ENCODE results near the gene ADCK2.
"Not testable (repeated sequence)": the region's sequence is repeated elsewhere in the genome, so short reads cannot be mapped to it uniquely, and the experiment has no call there.

Gene ADCK2
- long read RNA-seq, transcript ADCK2-201 (8 exons, 2,377 nt) = major isoform, 7 of 12 reads
- long read RNA-seq, partial matches to known transcripts = 3 of 12 reads
- long read RNA-seq, other reads (novel, unspliced or antisense) = 2 of 12 reads

GRCh38 chr7:140672382-140673062 lies at the start of gene ADCK2:
TSS of gene ADCK2 (plus strand) at chr7:140672945. CDS start at chr7:140673331, 386 bp downstream.
- Histone ChIP-seq H3K27ac (replicated peaks) (0 out of 2 replicates have a peak within 1 kb of the TSS, but pooled peaks have one; percentile 16), H3K27me3 (ENCODE audit: insufficient read depth, poor library complexity, severe bottlenecking) (no peaks in the 10 kb centered on the region), H3K4me3 (replicated peaks; ENCODE audit: insufficient read depth, low read length) (peak within 1 kb of the TSS; percentile 51)
- peak in 1 of 2 experiments; percentile 24 for DNase-seq (ENCODE audit: low read depth in 1 of 2, low spot score in 1 of 2)
- TF ChIP-seq SPI1 (IDR thresholded peaks at IDR 0.05; ENCODE audit: borderline replicate concordance, low read depth) = no peak
- TF ChIP-seq CTCF (IDR thresholded peaks at IDR 0.05; ENCODE audit: insufficient read depth, low read length) = no peak
- no peak for TF ChIP-seq POLR2AphosphoS5 (IDR thresholded peaks at IDR 0.05; ENCODE audit: low read depth)
- TF ChIP-seq REST (IDR thresholded peaks at IDR 0.05; ENCODE audit: insufficient replicate concordance, low read depth) = no peak
- TF ChIP-seq GABPA (IDR thresholded peaks at IDR 0.05; ENCODE audit: low read depth) = no peak

- Histone ChIP-seq H3K27ac (replicated peaks) (no peak overlapping the region), H3K4me3 (replicated peaks; ENCODE audit: insufficient read depth, low read length) (no peak overlapping the region), H3K27me3 (ENCODE audit: insufficient read depth, poor library complexity, severe bottlenecking) (no peaks in the 10 kb centered on the region)
- no peak for DNase-seq (ENCODE audit: low read depth in 1 of 2, low spot score in 1 of 2)
- TF ChIP-seq CTCF (IDR thresholded peaks at IDR 0.05; ENCODE audit: insufficient read depth, low read length) (no peak), POLR2AphosphoS5 (IDR thresholded peaks at IDR 0.05; ENCODE audit: low read depth) (no peak), REST (IDR thresholded peaks at IDR 0.05; ENCODE audit: insufficient replicate concordance, low read depth) (no peak), SPI1 (IDR thresholded peaks at IDR 0.05; ENCODE audit: borderline replicate concordance, low read depth) (no peak), GABPA (IDR thresholded peaks at IDR 0.05; ENCODE audit: low read depth) (no peak)
Measured at GRCh38 chr7:140623980-140624379, 48.8 kb upstream of the ADCK2 start.

GRCh38 chr7:140624392-140625191 lies 48.2 kb upstream of the ADCK2 start:
- TF ChIP-seq GABPA (IDR thresholded peaks at IDR 0.05; ENCODE audit: low read depth) (no peak), REST (IDR thresholded peaks at IDR 0.05; ENCODE audit: insufficient replicate concordance, low read depth) (no peak), POLR2AphosphoS5 (IDR thresholded peaks at IDR 0.05; ENCODE audit: low read depth) (no peak), SPI1 (IDR thresholded peaks at IDR 0.05; ENCODE audit: borderline replicate concordance, low read depth) (no peak), CTCF (IDR thresholded peaks at IDR 0.05; ENCODE audit: insufficient read depth, low read length) (no peak)
- Histone ChIP-seq H3K27ac (replicated peaks) (no peak overlapping the region), H3K4me3 (replicated peaks; ENCODE audit: insufficient read depth, low read length) (no peak overlapping the region), H3K27me3 (ENCODE audit: insufficient read depth, poor library complexity, severe bottlenecking) (no peaks in the 10 kb centered on the region)
- DNase-seq (ENCODE audit: low read depth in 1 of 2, low spot score in 1 of 2) = no peak

GRCh38 chr7:140625192-140625558 lies 47.6 kb upstream of the ADCK2 start:
- not testable (repeated sequence) for H3K27me3 ChIP-seq (ENCODE audit: insufficient read depth, poor library complexity, severe bottlenecking); H3K4me3 ChIP-seq (replicated peaks; ENCODE audit: insufficient read depth, low read length); H3K27ac ChIP-seq (replicated peaks); DNase-seq (ENCODE audit: low read depth in 1 of 2, low spot score in 1 of 2)
